NB4 (cell line): ENCODE data around the gene OR6C70.
"Not testable (repeated sequence)": the region's sequence is repeated elsewhere in the genome, so short reads cannot be mapped to it uniquely, and the experiment has no call there.

Source experiments
- DNase-seq: peaks from one replicate; pipeline ENCODE4 v3.0.0; 2010; ENCODE audit warnings: low read depth
- H3K4me3 ChIP-seq: one replicate; pipeline ENCODE4 v1.5.1; 2011; ENCODE audit warnings: mild to moderate bottlenecking, low read depth, low read length, moderate library complexity
- MAX ChIP-seq: IDR thresholded peaks from 2 replicates; pipeline ENCODE4 v1.6.1; 2011; ENCODE audit warnings: low read depth, low read length
- MYC ChIP-seq: IDR thresholded peaks from 2 replicates; pipeline ENCODE4 v1.6.1; 2011; ENCODE audit warnings: low read depth, low read length
- POLR2A ChIP-seq: IDR thresholded peaks from 2 replicates; pipeline ENCODE4 v1.6.1; 2011; ENCODE audit warnings: mild to moderate bottlenecking; ENCODE audit not compliant: insufficient read length; ENCODE audit errors: extremely low read depth
- TF ChIP-seq, protein P1 (sequence below): IDR thresholded peaks from one replicate; pipeline ENCODE4 v1.5.1; 2012; ENCODE audit warnings: low read depth, low read length

The OR6C70 gene

GRCh38 chr12:55448825-55449224 lies 21.1 kb downstream of the OR6C70 start:
- no peak for DNase-seq
- TF ChIP-seq POLR2A (no peak), MAX (no peak), MYC (no peak)
- TF ChIP-seq, protein P1, sequence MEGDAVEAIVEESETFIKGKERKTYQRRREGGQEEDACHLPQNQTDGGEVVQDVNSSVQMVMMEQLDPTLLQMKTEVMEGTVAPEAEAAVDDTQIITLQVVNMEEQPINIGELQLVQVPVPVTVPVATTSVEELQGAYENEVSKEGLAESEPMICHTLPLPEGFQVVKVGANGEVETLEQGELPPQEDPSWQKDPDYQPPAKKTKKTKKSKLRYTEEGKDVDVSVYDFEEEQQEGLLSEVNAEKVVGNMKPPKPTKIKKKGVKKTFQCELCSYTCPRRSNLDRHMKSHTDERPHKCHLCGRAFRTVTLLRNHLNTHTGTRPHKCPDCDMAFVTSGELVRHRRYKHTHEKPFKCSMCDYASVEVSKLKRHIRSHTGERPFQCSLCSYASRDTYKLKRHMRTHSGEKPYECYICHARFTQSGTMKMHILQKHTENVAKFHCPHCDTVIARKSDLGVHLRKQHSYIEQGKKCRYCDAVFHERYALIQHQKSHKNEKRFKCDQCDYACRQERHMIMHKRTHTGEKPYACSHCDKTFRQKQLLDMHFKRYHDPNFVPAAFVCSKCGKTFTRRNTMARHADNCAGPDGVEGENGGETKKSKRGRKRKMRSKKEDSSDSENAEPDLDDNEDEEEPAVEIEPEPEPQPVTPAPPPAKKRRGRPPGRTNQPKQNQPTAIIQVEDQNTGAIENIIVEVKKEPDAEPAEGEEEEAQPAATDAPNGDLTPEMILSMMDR = no peak
- no peak overlapping the region for H3K4me3 ChIP-seq

GRCh38 chr12:55446326-55446725 lies 23.6 kb downstream of the OR6C70 start:
- no peak for DNase-seq
- TF ChIP-seq MAX (no peak), POLR2A (no peak), MYC (no peak)
- TF ChIP-seq, protein P1 = no peak
- no peak overlapping the region for H3K4me3 ChIP-seq

DNA sequence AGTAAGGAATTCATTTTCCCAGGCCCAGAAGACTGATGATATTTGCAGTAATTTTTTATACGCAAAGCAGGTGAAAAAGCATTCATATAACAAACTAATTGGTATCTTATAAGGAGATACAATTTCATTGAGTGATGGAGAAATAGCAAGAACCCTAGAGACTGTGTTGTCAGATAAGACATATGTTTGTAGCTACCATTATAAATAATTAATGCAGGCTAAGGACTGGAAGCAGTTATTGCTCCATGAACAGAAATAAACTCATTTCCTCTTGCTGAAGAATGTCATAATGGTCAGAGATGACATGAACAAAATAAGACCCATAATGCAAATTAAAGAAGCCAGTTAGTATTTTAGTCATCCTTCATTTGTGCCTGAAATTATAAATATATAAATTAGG lies 24.6 kb downstream of the OR6C70 start:
- no peak for TF ChIP-seq POLR2A
- no peak for TF ChIP-seq MYC
- TF ChIP-seq, protein P1 = no peak
- TF ChIP-seq MAX = no peak
- no peak overlapping the region for H3K4me3 ChIP-seq
- no peak for DNase-seq

DNA sequence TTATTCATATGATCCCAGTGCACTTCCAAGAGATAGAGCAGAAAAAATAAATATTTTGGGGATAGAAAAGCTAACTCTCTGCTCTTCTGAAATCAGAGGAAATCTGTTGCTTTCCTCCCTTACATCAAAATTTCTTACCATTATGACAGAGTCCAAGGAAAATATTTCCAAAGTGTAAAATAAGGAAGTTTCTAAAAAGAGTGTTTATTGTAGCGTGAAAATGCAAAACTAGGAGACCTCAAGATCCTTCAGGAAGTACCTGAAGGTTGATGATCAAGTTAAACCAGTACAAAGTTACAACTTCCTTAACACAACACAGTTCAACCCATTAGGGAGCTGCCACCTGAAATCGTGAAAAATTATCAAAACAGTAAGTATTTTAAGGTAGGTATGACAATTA lies 26.2 kb downstream of the OR6C70 start, which contains the start of gene OR6C2:
Gene OR6C2 (plus strand): TSS at position 301 of the 400 bp plus-strand sequence. CDS start 8,138 bp downstream, outside the sequence.
- H3K4me3 ChIP-seq = no peak within 1 kb of the TSS
- no peak for DNase-seq
- TF ChIP-seq, protein P1 = no peak
- TF ChIP-seq POLR2A = no peak
- no peak for TF ChIP-seq MYC
- no peak for TF ChIP-seq MAX

DNA sequence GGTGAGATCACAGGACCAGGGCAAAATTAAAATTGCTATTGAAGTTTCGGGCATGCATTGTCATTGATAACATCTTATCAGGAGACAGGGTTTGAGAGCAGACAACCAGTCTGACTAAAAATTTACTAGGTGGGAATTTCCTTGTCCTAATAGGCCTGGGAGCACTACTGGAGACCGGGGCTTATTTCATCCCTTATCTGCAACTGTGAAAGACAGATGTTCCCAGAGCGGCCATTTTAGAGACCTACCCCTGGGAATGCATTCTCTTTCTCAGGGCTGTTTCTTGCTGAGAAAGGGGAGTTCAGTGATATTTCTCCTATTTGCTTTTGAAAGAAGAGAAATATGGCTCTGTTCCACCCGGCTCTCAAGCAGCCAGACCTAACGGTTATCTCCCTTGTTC lies 28.7 kb downstream of the OR6C70 start:
- not testable (repeated sequence) for H3K4me3 ChIP-seq, DNase-seq

- TF ChIP-seq, protein P1 = no peak
- TF ChIP-seq POLR2A (no peak), MYC (no peak), MAX (no peak)
- DNase-seq = no peak
- no peak overlapping the region for H3K4me3 ChIP-seq
Measured at GRCh38 chr12:55428331-55429243, 41.4 kb downstream of the OR6C70 start.
